GM21381 (cell line): ENCODE data around the gene SLC1A2.

Experiments used
- ATAC-seq: cut with Tn5 transposase; IDR thresholded peaks from one replicate; pipeline ENCODE4 v1.9.1; 2021; ENCODE audit warnings: mild to moderate bottlenecking, moderate library complexity; ENCODE audit not compliant: unreplicated experiment

SLC1A2 gene

DNA sequence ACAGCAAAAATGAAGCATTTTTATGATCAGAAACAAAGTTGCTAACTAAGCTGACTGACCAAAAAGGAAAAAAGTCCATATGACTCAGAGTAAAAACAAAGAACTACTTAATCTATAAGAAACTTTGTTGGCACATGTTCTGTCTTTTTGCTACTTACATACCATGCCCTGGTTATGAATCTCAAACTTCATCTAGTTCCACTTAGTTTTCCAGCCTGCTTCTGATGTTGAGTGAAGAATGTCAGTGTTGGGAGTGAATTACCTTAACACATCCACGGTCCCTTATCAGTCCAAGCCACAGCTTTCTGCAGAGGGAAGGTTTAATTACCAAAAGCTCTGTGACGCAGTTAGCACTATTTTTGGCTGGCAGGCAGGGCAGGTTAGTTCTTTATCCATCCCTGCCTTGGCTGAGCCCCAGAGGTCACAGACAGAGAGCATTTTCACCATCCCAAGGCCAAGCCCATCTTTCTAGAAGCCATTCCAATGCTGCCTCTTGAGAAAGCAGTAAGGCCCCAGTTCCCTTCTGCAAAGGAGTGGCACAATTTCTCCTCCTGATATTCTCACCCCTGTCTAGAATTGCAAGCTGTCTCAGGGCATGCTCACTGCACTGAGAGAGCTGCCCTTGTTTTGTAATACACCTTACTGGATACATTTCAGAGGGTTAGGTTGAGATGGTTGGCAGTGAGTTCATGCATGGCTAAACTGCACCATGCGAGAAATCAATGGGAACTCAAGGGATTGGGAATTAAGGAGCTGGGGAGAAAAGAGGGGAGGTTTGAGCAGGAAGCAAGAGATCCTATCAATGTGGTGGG lies 67.1 kb downstream of the SLC1A2 start:
- no peak for ATAC-seq

DNA sequence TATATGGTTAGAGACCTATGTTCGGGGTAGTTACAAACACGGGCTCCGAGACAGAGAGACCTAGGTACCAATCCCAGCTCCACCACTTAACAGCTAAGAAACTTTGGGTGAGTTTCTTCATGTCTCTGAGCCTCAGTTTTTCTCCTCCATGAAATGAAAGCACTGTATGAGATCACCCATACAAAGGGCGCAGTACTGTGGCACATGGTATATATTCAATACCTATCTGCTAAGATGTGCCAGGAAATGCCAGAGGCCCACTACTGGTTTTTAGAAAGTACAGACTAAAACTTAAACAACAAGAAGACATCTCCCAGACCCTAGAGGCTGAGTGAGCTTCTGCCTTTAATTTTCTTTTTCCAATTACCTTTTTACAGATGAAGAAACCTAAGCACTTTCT lies 69.5 kb downstream of the SLC1A2 start:
- no peak for ATAC-seq

DNA sequence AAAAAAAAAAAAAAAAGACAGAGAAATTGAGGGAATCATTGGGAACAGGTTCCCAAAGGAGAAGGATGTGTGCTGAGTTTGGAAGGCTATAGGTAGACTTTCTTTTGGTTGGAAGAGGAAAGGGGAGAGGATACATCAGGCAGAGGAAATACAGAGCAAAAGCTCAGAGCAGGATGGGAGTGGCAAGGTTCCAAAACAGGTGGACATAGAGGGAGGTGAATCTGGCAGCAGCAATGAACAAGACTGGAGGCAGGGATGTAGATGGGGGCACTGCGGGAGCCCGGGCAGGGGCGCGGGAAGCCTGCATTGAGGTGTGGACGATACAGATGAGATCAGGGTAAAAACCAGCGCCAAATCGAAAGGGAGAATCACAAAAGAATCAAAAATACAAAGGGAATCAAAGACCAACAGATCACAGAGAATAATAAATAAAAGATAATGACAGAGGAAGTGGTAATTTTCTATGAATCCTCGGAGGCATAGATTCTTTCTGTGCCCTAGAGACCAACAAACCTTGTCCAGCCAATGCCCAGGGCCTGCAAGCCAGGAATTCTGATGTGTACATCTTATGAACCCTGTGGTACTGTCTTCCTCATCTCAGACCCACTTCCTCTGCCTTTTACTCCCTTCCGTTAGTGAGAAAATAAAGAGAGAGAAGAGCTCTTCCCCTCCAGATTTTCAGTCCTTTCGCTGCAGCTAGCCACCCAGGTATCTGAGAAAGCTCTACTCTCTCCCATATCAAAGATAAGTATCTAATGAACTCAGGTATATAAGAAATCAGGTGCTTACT lies 70.3 kb downstream of the SLC1A2 start:
- ATAC-seq, result no peak

DNA sequence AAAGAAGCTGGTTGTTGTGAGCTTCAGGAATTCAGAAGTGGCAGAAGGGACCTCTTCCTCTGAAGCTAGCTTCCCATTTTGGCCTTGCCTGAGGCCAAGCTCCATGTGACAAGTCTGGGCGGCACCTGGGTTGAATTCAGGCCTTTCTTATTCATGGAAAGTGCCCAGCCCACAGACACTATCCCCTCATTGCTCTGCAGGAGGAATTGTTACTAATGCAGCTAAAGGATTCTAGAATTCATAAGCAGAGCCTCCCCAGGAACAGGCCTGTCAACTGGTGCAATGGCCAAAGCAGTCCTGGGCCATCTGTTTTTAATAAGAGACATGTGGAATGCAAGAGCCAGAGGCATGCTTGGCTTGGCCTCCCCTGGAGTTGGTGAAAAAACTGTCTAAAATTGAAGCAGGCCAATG lies 71.4 kb downstream of the SLC1A2 start:
- ATAC-seq, result no peak

DNA sequence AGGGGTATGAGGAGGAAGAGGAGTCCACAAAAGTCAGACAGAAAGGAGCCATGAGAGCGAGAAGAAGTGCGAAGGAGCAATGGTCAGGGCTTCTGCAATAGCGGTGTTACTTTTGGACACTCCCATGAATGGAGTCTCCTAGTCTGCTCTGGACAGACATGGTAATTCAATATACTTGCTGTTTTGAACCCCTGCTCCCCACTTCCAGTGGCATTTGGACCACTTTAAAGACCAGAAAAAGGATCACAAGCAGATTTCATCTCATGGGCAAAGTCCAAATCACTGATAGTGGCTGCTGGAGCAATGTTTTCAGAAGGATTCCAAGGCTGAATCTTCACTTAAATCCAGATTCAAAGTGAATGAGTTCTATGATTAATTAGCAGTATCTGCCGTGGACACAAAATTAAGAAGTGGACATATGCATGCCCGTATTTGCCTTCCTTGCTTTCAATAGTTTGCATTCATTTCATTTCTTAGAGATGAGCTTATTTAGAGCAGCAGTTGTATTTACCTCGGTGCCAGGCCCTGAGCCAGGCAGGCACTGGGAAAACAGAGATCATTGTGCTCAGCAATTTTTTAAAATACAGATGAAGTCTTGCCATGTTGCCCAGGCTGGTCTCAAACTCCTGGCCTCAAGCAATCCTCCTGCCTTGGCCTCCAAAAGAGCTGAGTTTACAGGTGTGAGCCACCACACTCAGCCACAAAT lies 72.0 kb downstream of the SLC1A2 start:
- no peak for ATAC-seq

DNA sequence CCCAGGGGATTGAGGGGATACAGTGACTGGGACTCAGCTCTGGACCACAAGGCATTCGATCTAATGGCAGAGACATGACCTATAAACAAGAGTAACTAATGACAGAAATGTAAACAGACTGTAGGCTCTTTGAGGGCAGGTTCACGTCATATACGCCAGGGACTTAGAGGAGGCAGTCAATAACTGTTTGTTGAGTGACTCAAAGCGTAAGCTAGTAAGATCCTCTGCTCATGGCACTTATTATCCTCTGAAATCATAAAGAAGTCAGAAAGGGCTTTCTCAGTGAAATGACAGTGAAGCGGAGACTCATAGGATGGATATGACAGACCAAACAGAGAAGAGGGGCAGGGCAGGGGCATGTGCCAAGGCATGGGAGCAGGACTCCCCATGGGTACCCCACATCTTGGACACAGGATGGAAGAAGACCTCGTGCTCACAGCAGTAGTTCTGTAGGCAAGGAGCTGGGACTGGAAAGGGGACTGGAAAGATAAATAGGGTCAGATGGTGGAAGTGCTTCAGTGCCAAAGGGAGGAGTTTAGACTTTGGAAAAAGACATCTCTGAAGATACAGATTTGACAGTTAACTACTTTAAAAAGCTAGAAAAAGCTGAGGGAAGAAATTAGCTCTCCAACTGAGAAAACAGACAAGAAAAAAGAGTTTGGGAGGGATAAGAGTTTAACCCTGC lies 72.7 kb downstream of the SLC1A2 start:
- ATAC-seq, result no peak

DNA sequence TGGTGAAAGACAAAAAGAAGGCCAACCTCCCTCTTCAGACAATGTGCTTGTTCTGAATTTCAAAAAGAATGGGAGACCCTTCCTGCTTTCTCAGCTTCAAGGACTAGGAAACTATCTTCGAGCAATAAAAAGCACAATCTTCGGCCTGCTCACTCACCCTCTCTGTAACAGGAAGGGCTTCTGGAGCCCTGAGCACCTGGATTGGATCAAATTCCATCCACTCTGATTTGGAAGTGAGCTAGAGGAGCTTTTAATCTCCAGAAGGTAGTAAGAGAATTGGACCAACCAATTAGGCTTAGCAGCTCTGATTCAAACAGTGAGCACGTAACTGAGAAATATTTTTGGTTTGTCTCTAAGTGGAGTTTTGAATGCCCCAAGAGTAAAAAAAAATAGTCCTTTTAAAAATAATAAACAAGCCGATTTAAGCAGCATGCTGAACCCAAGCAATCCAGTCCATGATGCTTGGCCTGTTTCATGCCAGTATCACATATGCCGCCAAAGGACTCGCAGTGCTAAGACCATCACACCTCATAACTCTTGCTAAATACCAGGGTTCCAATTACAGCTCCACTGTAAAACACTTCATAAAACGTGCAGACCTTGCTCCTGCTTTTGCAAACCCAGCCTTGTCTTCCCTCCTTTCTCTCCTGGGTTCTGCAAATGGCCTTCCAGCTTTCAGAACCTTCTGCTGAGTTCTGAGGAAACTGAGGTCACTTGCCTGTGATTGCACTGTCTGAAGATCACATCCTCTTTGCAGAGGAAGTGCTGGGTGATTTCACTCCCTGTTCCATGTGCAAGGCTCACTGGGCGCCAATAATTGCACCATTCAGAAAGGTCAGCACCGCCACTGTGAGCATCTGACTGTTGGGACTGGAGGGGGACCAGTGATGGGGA lies 74.4 kb downstream of the SLC1A2 start:
- no peak for ATAC-seq

DNA sequence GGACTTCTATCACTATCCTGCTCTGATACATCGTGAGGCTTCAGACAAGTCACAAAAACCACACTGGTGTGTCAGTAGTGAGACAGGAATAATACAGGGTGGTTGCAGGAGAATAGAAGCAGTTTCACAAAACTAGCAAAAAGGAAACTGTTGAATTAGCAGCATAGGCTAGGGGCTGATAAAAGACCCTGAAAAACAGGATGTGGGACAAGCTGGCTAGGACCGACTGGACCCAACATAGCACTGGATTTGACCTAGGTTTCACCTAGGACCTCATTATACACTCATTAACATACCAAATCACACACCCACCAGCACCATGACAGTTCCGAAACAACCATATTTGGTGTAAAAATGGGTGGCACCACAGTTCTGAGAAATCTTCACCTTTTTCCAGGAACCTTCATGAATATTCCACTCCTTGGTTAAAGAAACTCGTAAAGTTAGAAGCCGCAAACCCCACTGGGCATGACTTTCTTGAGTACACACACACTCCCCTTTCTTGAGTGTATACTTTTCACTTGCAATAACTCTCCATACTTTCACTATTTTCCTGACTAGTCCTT lies 76.2 kb downstream of the SLC1A2 start:
- peak; percentile 53 for ATAC-seq

DNA sequence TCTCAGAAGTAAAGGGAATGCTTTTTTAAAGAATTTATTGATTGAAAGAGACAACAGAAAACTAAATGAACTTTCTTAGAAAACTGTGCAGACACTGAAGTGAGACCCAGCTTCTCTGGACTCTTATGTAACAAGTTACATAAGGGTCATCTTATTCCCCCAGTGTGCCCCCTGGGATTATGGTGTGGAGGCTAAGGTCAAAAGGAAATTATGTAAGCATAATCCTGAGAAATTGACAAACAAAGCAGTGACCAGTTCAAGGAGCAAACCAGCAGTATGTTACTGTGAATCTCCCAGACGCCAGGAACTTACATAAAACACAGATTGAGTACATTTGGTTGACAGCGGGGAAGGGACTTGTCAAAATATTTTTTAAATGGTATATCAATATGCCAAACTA lies 78.6 kb downstream of the SLC1A2 start:
- no peak for ATAC-seq

DNA sequence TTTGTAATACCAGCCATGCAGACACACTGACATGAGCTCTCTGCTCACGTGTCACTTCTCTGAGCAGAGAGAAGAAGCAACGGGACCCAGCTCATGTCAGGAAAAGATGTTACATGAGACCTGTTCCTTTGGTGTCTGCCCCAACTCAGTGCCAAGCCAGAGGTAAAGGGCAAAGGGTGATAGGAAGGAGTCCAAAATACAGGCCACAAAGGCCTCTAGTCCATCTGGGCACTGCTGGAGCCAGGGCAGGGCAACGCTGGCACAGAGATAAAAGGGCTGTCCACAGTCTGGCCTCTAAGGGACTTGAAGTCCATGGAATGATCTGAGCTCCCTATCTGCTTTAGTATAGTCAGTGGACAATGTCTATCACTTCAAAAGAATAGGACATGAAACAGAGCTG lies 79.3 kb downstream of the SLC1A2 start:
- no peak for ATAC-seq

DNA sequence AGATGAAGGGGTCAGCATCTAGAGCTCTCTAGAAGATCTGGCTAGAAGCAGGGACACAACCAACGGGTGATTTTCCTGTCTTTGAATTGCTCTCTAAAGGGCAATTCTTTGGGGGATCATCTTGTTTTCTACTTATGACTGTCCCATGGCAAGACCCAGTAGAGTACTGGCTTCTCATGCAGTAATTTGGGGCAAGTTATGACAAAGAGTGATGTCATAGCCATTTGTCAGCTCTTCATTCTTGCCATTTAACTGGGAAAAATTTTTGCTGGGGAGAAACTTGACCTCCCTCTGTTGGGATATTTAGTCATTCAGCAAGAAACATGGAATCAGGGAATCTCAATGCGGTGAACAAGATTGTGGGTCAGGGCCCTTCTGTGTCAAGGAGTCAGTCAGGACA lies 80.4 kb downstream of the SLC1A2 start:
- no peak for ATAC-seq

DNA sequence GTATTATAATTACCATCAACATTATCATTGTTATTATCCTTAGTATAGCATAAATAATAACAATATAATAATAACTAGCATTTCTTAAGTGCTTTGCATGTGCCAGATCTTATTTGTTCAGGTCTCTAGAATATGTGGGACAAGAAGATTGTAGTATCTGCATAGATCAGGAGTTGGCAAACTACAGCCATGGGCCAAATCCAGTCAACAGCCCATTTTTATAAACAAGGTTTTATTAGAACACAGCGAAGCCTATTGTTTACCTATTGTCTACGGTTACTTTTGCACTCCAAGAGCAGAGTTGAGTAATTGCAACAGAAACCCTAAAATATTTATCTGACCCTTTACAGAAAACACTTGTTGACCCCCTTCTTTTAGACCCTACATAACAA lies 81.4 kb downstream of the SLC1A2 start:
- no peak for ATAC-seq

DNA sequence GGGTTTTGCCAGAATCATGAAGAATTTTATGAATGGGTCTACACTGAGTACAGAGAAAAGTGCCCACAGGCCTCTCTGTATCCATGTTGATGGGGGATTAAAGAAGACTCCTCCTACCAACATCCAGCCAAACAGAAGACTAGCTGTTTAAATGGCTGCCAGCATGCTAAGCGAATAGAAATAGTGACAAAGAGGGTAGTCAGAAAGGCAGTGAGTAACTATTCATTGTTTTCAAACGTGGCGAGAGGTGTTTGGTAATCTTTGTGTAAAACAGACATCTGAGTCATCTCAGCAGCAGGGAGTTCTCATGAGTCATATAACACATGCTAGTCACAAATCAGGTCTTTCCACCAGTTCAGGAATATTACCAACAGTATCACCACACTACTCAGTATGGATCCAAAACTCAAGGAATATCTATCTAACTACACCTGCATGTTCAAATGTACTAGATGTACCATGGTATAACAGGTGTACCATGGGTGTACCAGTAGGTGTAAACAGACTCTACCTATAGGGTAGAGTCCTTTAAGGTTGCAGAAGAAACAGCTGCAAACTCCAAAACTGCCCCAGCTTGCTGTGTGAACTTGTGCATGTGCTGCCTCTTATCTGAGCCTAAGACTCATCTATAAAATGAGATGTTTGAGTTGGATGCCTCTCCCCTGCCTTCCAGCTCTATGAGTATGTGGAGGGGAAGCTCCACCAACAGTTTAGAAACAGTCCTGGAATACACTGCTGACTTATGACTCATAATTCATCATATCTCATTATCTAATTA lies 82.0 kb downstream of the SLC1A2 start:
- ATAC-seq, result no peak

DNA sequence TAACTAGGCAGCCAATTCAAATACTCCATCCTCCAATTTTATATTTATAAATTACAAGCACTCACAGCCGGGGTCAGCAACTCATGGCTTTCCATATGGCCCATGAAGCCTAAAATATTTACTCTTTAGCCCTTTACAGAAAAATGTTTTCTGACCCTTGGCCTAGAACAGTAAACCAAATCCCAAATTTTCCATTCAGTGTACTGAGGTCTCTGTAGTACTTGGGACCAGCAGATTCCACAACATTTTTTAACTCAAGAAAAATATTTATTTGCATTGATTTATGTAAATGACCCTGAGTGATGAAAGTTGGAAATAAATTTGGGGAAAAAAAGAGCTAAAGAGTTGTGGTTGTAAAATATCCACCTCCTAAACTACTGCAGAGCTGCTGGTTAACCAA lies 82.6 kb downstream of the SLC1A2 start:
- ATAC-seq, result no peak

DNA sequence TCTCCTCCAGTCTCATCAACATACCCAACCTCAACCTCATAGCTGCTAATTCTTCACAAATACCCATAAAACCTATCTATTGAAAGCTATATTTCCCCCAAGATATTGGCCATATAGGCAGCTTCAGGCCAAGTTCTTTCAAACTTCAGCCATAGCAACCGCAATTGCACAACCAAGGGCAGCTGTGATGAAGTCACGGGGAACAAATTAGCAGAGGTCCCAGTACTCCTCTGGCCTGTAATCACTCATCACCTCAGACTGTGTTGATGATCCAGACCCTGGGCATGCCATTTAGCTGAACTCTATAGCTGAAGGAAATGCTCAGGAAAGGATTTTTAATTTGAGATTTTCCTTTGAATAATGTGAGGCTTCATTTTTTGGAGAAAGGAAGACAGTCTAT lies 84.1 kb downstream of the SLC1A2 start:
- no peak for ATAC-seq

DNA sequence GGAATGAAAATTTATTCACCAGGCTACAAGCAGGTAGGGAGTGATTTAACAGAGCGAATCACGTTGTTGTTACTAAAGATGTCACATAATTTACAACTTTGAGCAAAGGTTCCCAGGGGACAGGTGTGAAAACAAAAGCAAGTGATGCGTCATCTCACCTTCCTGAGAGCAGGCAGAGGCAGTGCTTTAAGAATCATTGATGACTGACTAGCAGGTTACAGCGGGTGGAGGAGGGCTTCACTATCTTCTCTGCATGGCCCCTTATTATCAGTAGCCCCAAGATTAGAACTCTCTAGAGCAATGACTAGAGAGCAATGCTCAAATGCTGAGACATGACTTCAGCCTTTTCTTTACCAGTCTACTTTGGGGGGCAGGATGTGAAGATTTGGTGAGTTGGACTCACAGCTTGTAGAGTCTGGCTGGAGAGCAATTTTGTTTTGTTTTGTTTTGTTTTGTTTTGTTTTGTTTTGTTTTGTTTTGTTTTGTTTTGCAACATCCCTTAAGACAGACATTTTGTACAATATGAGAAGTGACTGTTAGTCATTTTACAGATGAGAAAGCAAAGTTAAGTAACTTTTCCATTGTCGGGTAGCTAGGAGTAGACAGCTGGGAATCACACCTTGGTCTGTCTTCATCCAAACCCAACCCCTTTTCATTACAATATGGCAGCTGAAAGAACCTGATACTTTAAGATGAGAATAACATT lies 84.8 kb downstream of the SLC1A2 start:
- peak; percentile 77 for ATAC-seq

DNA sequence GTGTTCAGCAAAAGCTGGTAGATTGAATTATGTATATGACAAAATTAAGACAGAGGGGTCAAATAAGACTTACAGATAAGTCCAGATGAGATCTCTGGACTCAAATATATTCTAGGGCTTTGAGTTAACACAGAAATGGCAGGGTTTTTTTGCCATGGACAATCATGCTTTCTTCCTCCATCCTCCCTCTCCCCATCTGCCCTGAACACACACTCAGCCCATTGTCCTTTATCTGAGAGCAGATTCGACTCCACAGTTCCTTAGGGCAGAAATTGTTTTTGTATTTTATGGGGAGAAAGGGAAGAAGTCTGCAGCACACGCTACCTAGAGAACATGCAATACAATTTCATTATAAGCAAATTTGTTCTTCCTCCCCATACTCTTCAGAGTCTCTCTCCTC lies 86.8 kb downstream of the SLC1A2 start:
- no peak for ATAC-seq

DNA sequence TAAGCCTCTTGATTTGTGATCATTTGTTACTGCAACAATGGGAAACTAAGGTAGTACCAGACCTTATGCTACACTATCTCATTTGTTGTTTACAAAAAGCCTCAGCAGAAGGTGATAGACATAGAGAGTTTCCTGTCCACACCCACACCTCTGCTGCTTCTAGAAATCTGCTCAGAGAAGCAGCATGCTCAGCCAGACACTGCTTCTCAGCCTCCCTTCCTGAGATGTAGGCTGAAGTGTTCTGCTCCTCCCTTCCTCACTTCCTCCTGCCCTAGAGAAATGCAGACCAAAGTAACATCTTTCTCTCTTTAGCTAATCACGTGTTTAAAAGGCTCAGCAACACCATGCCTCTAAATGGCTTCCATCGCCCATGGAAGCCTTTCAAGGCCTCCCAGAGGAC lies 88.4 kb downstream of the SLC1A2 start:
- peak; percentile 52 for ATAC-seq
